ENCODE data around the gene GOLGA6L1. TPM values are rescaled to one million over a fixed set of nuclear protein-coding genes. Genes with fewer than 3 reads are reported as not detected.
"Not testable (repeated sequence)": the region's sequence is repeated elsewhere in the genome, so short reads cannot be mapped to it uniquely, and the experiment has no call there.

GOLGA6L1 gene
- polyA plus RNA-seq (2013, experiment 1 of 2): not detected
- not detected for polyA plus RNA-seq (2013, experiment 2 of 2)

- not testable (repeated sequence) for H3K4me1 ChIP-seq (ENCODE audit: control insufficient read depth in 2 of 2, insufficient read depth in 1 of 2, low read depth in 1 of 2, low read length in 2 of 2); H3K36me3 ChIP-seq (replicated peaks in 1 of 2; ENCODE audit: control insufficient read depth in 2 of 2, insufficient read depth in 2 of 2, low read length in 2 of 2); H3K4me3 ChIP-seq (ENCODE audit: low read length in 2 of 2); H4K91ac ChIP-seq (ENCODE audit: low read depth, low read length, poor library complexity); H3K9me3 ChIP-seq (replicated peaks in 1 of 2; ENCODE audit: control insufficient read depth in 2 of 2, insufficient read depth in 1 of 2, low read depth in 1 of 2, low read length in 2 of 2); H3K27me3 ChIP-seq (ENCODE audit: control insufficient read depth in 3 of 3, insufficient read depth in 3 of 3, low read depth in 1 of 3, low read length in 3 of 3); H3K4me2 ChIP-seq (ENCODE audit: insufficient read depth, low read length, poor library complexity, severe bottlenecking); H2AK5ac ChIP-seq (ENCODE audit: low read depth, low read length); H3K14ac ChIP-seq (ENCODE audit: low read length); H2BK12ac ChIP-seq (ENCODE audit: low read length); H2BK5ac ChIP-seq (ENCODE audit: low read length); H3K9ac ChIP-seq (ENCODE audit: low read depth, low read length, poor library complexity); H3K79me1 ChIP-seq (ENCODE audit: low read depth, low read length); DNase-seq (ENCODE audit: low spot score); H2AFZ ChIP-seq (ENCODE audit: low read length); H3K23ac ChIP-seq (ENCODE audit: low read depth, low read length, poor library complexity); H3K18ac ChIP-seq (ENCODE audit: low read length); H2BK120ac ChIP-seq (ENCODE audit: low read depth, low read length); H3K27ac ChIP-seq (replicated peaks; ENCODE audit: low read length); H4K8ac ChIP-seq (ENCODE audit: low read depth, low read length); H2BK15ac ChIP-seq (ENCODE audit: low read length); H3K4ac ChIP-seq (ENCODE audit: low read length)
- no CpG with 5 or more reads among the region's 7 CpGs for WGBS, 2 donors (ENCODE audit: extremely low coverage in 2 of 2, insufficient read length in 2 of 2, insufficient replicate concordance in 1 of 2)
Measured at GRCh38 chr15:23136722-23137121, at the start of gene GOLGA6L1. GOLGA6L1 (minus strand) TSS chr15:23136822; CDS start chr15:23136731, 91 bp downstream.

GRCh38 chr15:23181201-23181600, 44.6 kb upstream of the GOLGA6L1 start:
- WGBS, 2 donors (ENCODE audit: extremely low coverage in 2 of 2, insufficient read length in 2 of 2, insufficient replicate concordance in 1 of 2): no CpG with 5 or more reads among the region's 11 CpGs

GRCh38 chr15:23180547-23180927, 43.9 kb upstream of the GOLGA6L1 start:
- not testable (repeated sequence) for H2BK5ac ChIP-seq (ENCODE audit: low read length); H3K4ac ChIP-seq (ENCODE audit: low read length); H3K9me3 ChIP-seq (replicated peaks in 1 of 2; ENCODE audit: control insufficient read depth in 2 of 2, insufficient read depth in 1 of 2, low read depth in 1 of 2, low read length in 2 of 2); H3K9ac ChIP-seq (ENCODE audit: low read depth, low read length, poor library complexity); H2AFZ ChIP-seq (ENCODE audit: low read length); H2BK120ac ChIP-seq (ENCODE audit: low read depth, low read length); H2AK5ac ChIP-seq (ENCODE audit: low read depth, low read length); H3K4me2 ChIP-seq (ENCODE audit: insufficient read depth, low read length, poor library complexity, severe bottlenecking); H2BK12ac ChIP-seq (ENCODE audit: low read length); H3K79me1 ChIP-seq (ENCODE audit: low read depth, low read length); H4K91ac ChIP-seq (ENCODE audit: low read depth, low read length, poor library complexity); DNase-seq (ENCODE audit: low spot score); H3K4me3 ChIP-seq (ENCODE audit: low read length in 2 of 2); H3K27ac ChIP-seq (replicated peaks; ENCODE audit: low read length); H2BK15ac ChIP-seq (ENCODE audit: low read length); H3K4me1 ChIP-seq (ENCODE audit: control insufficient read depth in 2 of 2, insufficient read depth in 1 of 2, low read depth in 1 of 2, low read length in 2 of 2); H3K23ac ChIP-seq (ENCODE audit: low read depth, low read length, poor library complexity); H4K8ac ChIP-seq (ENCODE audit: low read depth, low read length); H3K18ac ChIP-seq (ENCODE audit: low read length); H3K27me3 ChIP-seq (ENCODE audit: control insufficient read depth in 3 of 3, insufficient read depth in 3 of 3, low read depth in 1 of 3, low read length in 3 of 3); H3K14ac ChIP-seq (ENCODE audit: low read length); H3K36me3 ChIP-seq (replicated peaks in 1 of 2; ENCODE audit: control insufficient read depth in 2 of 2, insufficient read depth in 2 of 2, low read length in 2 of 2)
- no CpG with 5 or more reads among the region's 16 CpGs for WGBS, 2 donors (ENCODE audit: extremely low coverage in 2 of 2, insufficient read length in 2 of 2, insufficient replicate concordance in 1 of 2)

More at GRCh38 chr15:23181201-23181600, 44.6 kb upstream of the GOLGA6L1 start:
- not testable (repeated sequence) for H3K18ac ChIP-seq (ENCODE audit: low read length); H3K23ac ChIP-seq (ENCODE audit: low read depth, low read length, poor library complexity); H3K4me2 ChIP-seq (ENCODE audit: insufficient read depth, low read length, poor library complexity, severe bottlenecking); H2BK120ac ChIP-seq (ENCODE audit: low read depth, low read length); H3K14ac ChIP-seq (ENCODE audit: low read length); H2AK5ac ChIP-seq (ENCODE audit: low read depth, low read length); H3K4ac ChIP-seq (ENCODE audit: low read length); H4K8ac ChIP-seq (ENCODE audit: low read depth, low read length); H3K36me3 ChIP-seq (replicated peaks in 1 of 2; ENCODE audit: control insufficient read depth in 2 of 2, insufficient read depth in 2 of 2, low read length in 2 of 2); H2BK15ac ChIP-seq (ENCODE audit: low read length); H3K9ac ChIP-seq (ENCODE audit: low read depth, low read length, poor library complexity); H3K27me3 ChIP-seq (ENCODE audit: control insufficient read depth in 3 of 3, insufficient read depth in 3 of 3, low read depth in 1 of 3, low read length in 3 of 3); H3K79me1 ChIP-seq (ENCODE audit: low read depth, low read length); H2BK12ac ChIP-seq (ENCODE audit: low read length); H3K9me3 ChIP-seq (replicated peaks in 1 of 2; ENCODE audit: control insufficient read depth in 2 of 2, insufficient read depth in 1 of 2, low read depth in 1 of 2, low read length in 2 of 2); H2BK5ac ChIP-seq (ENCODE audit: low read length); H3K27ac ChIP-seq (replicated peaks; ENCODE audit: low read length); H2AFZ ChIP-seq (ENCODE audit: low read length); H3K4me3 ChIP-seq (ENCODE audit: low read length in 2 of 2); H3K4me1 ChIP-seq (ENCODE audit: control insufficient read depth in 2 of 2, insufficient read depth in 1 of 2, low read depth in 1 of 2, low read length in 2 of 2); DNase-seq (ENCODE audit: low spot score); H4K91ac ChIP-seq (ENCODE audit: low read depth, low read length, poor library complexity)

- not testable (repeated sequence) for H2BK120ac ChIP-seq (ENCODE audit: low read depth, low read length); H4K8ac ChIP-seq (ENCODE audit: low read depth, low read length); H3K27me3 ChIP-seq (ENCODE audit: control insufficient read depth in 3 of 3, insufficient read depth in 3 of 3, low read depth in 1 of 3, low read length in 3 of 3); H2BK15ac ChIP-seq (ENCODE audit: low read length); H2AFZ ChIP-seq (ENCODE audit: low read length); H3K4me3 ChIP-seq (ENCODE audit: low read length in 2 of 2); H3K79me1 ChIP-seq (ENCODE audit: low read depth, low read length); H2AK5ac ChIP-seq (ENCODE audit: low read depth, low read length); H3K27ac ChIP-seq (replicated peaks; ENCODE audit: low read length); H3K14ac ChIP-seq (ENCODE audit: low read length); H2BK12ac ChIP-seq (ENCODE audit: low read length); H3K9ac ChIP-seq (ENCODE audit: low read depth, low read length, poor library complexity); H4K91ac ChIP-seq (ENCODE audit: low read depth, low read length, poor library complexity); H3K36me3 ChIP-seq (replicated peaks in 1 of 2; ENCODE audit: control insufficient read depth in 2 of 2, insufficient read depth in 2 of 2, low read length in 2 of 2); H3K4ac ChIP-seq (ENCODE audit: low read length); H3K23ac ChIP-seq (ENCODE audit: low read depth, low read length, poor library complexity); H2BK5ac ChIP-seq (ENCODE audit: low read length); H3K4me1 ChIP-seq (ENCODE audit: control insufficient read depth in 2 of 2, insufficient read depth in 1 of 2, low read depth in 1 of 2, low read length in 2 of 2); H3K9me3 ChIP-seq (replicated peaks in 1 of 2; ENCODE audit: control insufficient read depth in 2 of 2, insufficient read depth in 1 of 2, low read depth in 1 of 2, low read length in 2 of 2)
- peak overlapping the region; percentile 54 for H3K4me2 ChIP-seq (ENCODE audit: insufficient read depth, low read length, poor library complexity, severe bottlenecking)
- DNase-seq (ENCODE audit: low spot score): peak; percentile 36
- no CpG with 5 or more reads among the region's 67 CpGs for WGBS, 2 donors (ENCODE audit: extremely low coverage in 2 of 2, insufficient read length in 2 of 2, insufficient replicate concordance in 1 of 2)
- peak overlapping the region; percentile 76 for H3K18ac ChIP-seq (ENCODE audit: low read length)
Measured at GRCh38 chr15:23179768-23180546, 43.3 kb upstream of the GOLGA6L1 start.
